Endothelial cell of umbilical vein (primary cell): ENCODE measurements around the gene C20orf144. TPM values are rescaled to one million over a fixed set of nuclear protein-coding genes. Genes with fewer than 3 reads are reported as not detected.

ENCODE experiments used
- BruUV-seq: library from RNA; stranded (reverse); fragments of 400-500 nt; replicated peaks from 2 replicates; lab custom pipeline; 2021; lab: Mats Ljungman, UMichigan
- CTCF ChIA-PET: fragments of 300-600, 350-600 bp; sonication (Branson Sonifier 250); formaldehyde crosslinking; loops from one replicate; lab custom pipeline; 2021; ENCODE audit warnings: antibody characterized with exemption, inconsistent platforms; lab: Charles Lee
- POLR2A ChIA-PET: fragments of 300-600, 350-600 bp; sonication (Branson Sonifier 250); formaldehyde crosslinking; loops from one replicate; lab custom pipeline; 2021; ENCODE audit warnings: antibody characterized with exemption, inconsistent platforms; lab: Charles Lee
- DNase-seq: peaks from one replicate; pipeline ENCODE4 v3.0.0-alpha.2; 2011; ENCODE audit warnings: low read depth, low spot score
- FAIRE-seq: peaks from 2 replicates; lab custom pipeline; 2011; peaks lifted over from hg19 to GRCh38; lab: Jason Lieb, UNC
- H2AFZ ChIP-seq: 2 replicates; pipeline ENCODE4 v1.6.0; 2012; ENCODE audit warnings: low read depth, low read length, control low read depth, inconsistent platforms
- H3K27ac ChIP-seq: 2 replicates; pipeline ENCODE4 v1.5.1; 2011; ENCODE audit warnings: low read depth, mild to moderate bottlenecking, control low read depth, low read length, moderate library complexity; ENCODE audit not compliant: insufficient read depth
- H3K27me3 ChIP-seq, 2 experiments: 2 replicates each; pipeline versions ENCODE4 v1.6.0 to v1.6.1; 2011; ENCODE audit warnings: low read length in 2 of 2, mixed read lengths in 1 of 2; ENCODE audit not compliant: control insufficient read depth in 2 of 2, insufficient read depth in 2 of 2
- H3K36me3 ChIP-seq, 2 experiments: 2 replicates in 1 of 2; 3 replicates in 1 of 2; pipeline ENCODE4 v1.5.1; 2011; ENCODE audit warnings: low read length in 2 of 2, mild to moderate bottlenecking in 1 of 2, moderate library complexity in 1 of 2; ENCODE audit not compliant: control insufficient read depth in 2 of 2, insufficient read depth in 2 of 2; ENCODE audit errors: extremely low read depth in 1 of 2
- H3K4me1 ChIP-seq: 3 replicates; pipeline ENCODE4 v1.5.1; 2011; ENCODE audit warnings: mild to moderate bottlenecking, low read length; ENCODE audit not compliant: control insufficient read depth, insufficient read depth; ENCODE audit errors: extremely low read depth
- H3K4me2 ChIP-seq: 2 replicates; pipeline ENCODE4 v1.6.1; 2011; ENCODE audit warnings: low read length, control low read depth, mixed read lengths; ENCODE audit not compliant: insufficient read depth
- H3K4me3 ChIP-seq, 3 experiments: fragments of 200-600 bp in 1 of 3; sonication (generic), shearing (Covaris generic) in 1 of 3; replicated peaks in 1 of 3; 2 replicates each; pipeline ENCODE4 v1.5.1; 2011 to 2016; ENCODE audit warnings: control low read depth in 3 of 3, low read length in 3 of 3, mild to moderate bottlenecking in 2 of 3, inconsistent platforms in 1 of 3, low read depth in 1 of 3, moderate library complexity in 1 of 3; ENCODE audit not compliant: insufficient read depth in 1 of 3
- H3K79me2 ChIP-seq: 2 replicates; pipeline ENCODE4 v1.6.0; 2012; ENCODE audit warnings: low read length, inconsistent platforms; ENCODE audit not compliant: control insufficient read depth, insufficient read depth
- H3K9ac ChIP-seq: replicated peaks from 2 replicates; pipeline ENCODE3; 2011; ENCODE audit warnings: low read length, control low read depth; ENCODE audit not compliant: insufficient read depth; ENCODE audit errors: extremely low read depth
- H3K9me1 ChIP-seq: replicated peaks from 3 replicates; pipeline ENCODE4 v1.6.0; 2011; ENCODE audit warnings: mild to moderate bottlenecking, low read length; ENCODE audit not compliant: control insufficient read depth, insufficient read depth; ENCODE audit errors: extremely low read depth
- H3K9me3 ChIP-seq: replicated peaks from 2 replicates; pipeline ENCODE4 v1.5.1; 2012; ENCODE audit warnings: low read length, inconsistent platforms; ENCODE audit not compliant: control insufficient read depth, insufficient read depth
- H4K20me1 ChIP-seq: replicated peaks from 2 replicates; pipeline ENCODE3; 2011; ENCODE audit warnings: mild to moderate bottlenecking, low read length; ENCODE audit not compliant: control insufficient read depth, insufficient read depth; ENCODE audit errors: extremely low read depth
- FOS ChIP-seq: IDR thresholded peaks from 2 replicates; pipeline ENCODE4 v1.6.1; 2011; ENCODE audit warnings: mild to moderate bottlenecking, low read length, moderate library complexity, borderline replicate concordance; ENCODE audit not compliant: insufficient read depth
- GATA2 ChIP-seq: IDR thresholded peaks from 2 replicates; pipeline ENCODE4 v1.7.0; 2011; ENCODE audit warnings: low read depth, mild to moderate bottlenecking, moderate library complexity, mixed read lengths, low read length; ENCODE audit not compliant: insufficient read length, insufficient read depth
- JUN ChIP-seq: IDR thresholded peaks from 2 replicates; pipeline ENCODE4 v1.6.1; 2011; ENCODE audit warnings: borderline replicate concordance, low read depth; ENCODE audit not compliant: insufficient read length, insufficient read depth
- dilution Hi-C: fragments of 300-500 bp; cut with MboI; formaldehyde crosslinking; loops from one replicate; pipeline ENCODE4 v1.15.0; 2019; ENCODE audit warnings: low sequenced_read_pairs; ENCODE audit not compliant: extremely low pct_ligation_motif_present
- intact Hi-C: fragments of 100-400 bp; cut with micrococcal nuclease; formaldehyde crosslinking; loops from one replicate; pipeline ENCODE4 v1.10.0; 2022
- polyA plus RNA-seq, 4 experiments: library from polyadenylated mRNA; depleted of rRNA in 3 of 4; stranded (reverse) in 3 of 4; unstranded in 1 of 4; fragments of >200 nt; gene quantifications; 2 replicates each; pipeline versions ENCODE4 v1.2.1 to v1.2.3, GENCODE V29; 2011 to 2012; ENCODE audit warnings: missing spikeins in 1 of 4
- total RNA-seq: library from RNA; stranded (reverse); gene quantifications from 2 replicates; pipeline ENCODE4 v1.2.3, GENCODE V29; 2021
- TF ChIP-seq, protein P1 (sequence below), 2 donors: IDR thresholded peaks; 1 replicate in 1 of 2; 2 replicates in 1 of 2; pipeline ENCODE4 v1.5.1; 2011; ENCODE audit warnings: low read length in 2 of 2, mild to moderate bottlenecking in 2 of 2, moderate library complexity in 2 of 2, control low read depth in 1 of 2, inconsistent platforms in 1 of 2, low read depth in 1 of 2; ENCODE audit not compliant: insufficient read depth in 1 of 2; ENCODE audit errors: extremely low read depth in 1 of 2

C20orf144 gene
- total and polyA plus RNA-seq, 2 donors (not counting 3 experiments of a cell fraction or from before 2014, with no cell fraction given), result not detected

DNA sequence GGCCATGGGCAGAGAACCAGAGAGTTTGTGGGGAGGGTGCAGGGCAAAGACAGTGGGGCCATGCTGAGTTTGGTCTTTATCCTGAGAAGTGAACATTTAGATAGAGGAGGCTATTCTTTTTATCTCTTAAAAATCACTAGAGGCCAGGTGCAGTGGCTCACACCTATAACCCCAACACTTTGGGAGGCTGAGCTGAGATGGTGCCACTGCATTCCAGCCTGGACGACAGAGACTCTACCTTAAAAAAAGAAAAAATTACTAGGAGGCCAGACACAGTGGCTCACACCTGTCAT lies 49.3 kb downstream of the C20orf144 start:
- no TSS peak for BruUV-seq
- Histone ChIP-seq H3K9ac (no peak overlapping the region), H2AFZ (no peak overlapping the region), H3K79me2 (no peaks in the 10 kb centered on the region), H4K20me1 (no peaks in the 10 kb centered on the region), H3K9me3 (no peaks in the 10 kb centered on the region), H3K4me1 (no peaks in the 10 kb centered on the region), H3K9me1 (no peaks in the 10 kb centered on the region), H3K4me2 (no peak overlapping the region), H3K36me3 (peaks cover 0 to 2% of the 10 kb centered on the region in 2 experiments), H3K27me3 (no peaks in the 10 kb centered on the region), H3K4me3 (no peak overlapping the region), H3K27ac (no peak overlapping the region)
- TF ChIP-seq, protein P1, sequence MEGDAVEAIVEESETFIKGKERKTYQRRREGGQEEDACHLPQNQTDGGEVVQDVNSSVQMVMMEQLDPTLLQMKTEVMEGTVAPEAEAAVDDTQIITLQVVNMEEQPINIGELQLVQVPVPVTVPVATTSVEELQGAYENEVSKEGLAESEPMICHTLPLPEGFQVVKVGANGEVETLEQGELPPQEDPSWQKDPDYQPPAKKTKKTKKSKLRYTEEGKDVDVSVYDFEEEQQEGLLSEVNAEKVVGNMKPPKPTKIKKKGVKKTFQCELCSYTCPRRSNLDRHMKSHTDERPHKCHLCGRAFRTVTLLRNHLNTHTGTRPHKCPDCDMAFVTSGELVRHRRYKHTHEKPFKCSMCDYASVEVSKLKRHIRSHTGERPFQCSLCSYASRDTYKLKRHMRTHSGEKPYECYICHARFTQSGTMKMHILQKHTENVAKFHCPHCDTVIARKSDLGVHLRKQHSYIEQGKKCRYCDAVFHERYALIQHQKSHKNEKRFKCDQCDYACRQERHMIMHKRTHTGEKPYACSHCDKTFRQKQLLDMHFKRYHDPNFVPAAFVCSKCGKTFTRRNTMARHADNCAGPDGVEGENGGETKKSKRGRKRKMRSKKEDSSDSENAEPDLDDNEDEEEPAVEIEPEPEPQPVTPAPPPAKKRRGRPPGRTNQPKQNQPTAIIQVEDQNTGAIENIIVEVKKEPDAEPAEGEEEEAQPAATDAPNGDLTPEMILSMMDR (IDR thresholded peaks at IDR 0.05; ENCODE audit: extremely low read depth in 1 of 2, insufficient read depth in 1 of 2, low read depth in 1 of 2, low read length in 2 of 2), result no peak
- no peak for TF ChIP-seq FOS
- TF ChIP-seq JUN, result no peak
- no peak for TF ChIP-seq GATA2
- dilution Hi-C loops, result no loop called here
- ChIA-PET POLR2A (no interaction called here), CTCF (no interaction called here)
- FAIRE-seq, result no peak
- intact Hi-C loops, result no loop called here
- DNase-seq, result no peak

Other genes starting within 250 kb of the C20orf144 start
- gene SNTA1, start 218.6 kb upstream of the C20orf144 start, total RNA-seq, result 5.2 and 6.1 TPM in 2 replicates
- gene SNTA1, start 218.6 kb upstream of the C20orf144 start, polyA plus RNA-seq, result 6.0 and 7.9 TPM in 2 replicates
- 9.9 and 10.7 TPM in 2 replicates for gene CBFA2T2, start 172.2 kb upstream of the C20orf144 start, total RNA-seq
- 12.1 and 14.2 TPM in 2 replicates for gene CBFA2T2, start 172.2 kb upstream of the C20orf144 start, polyA plus RNA-seq
- gene ACTL10, start 4.6 kb downstream of the C20orf144 start, total RNA-seq, result 0.62 and 1.4 TPM in 2 replicates
- 0.92 and 1.0 TPM in 2 replicates for gene ACTL10, start 4.6 kb downstream of the C20orf144 start, polyA plus RNA-seq
- 18.1 and 20.2 TPM in 2 replicates for gene NECAB3, start 12.1 kb downstream of the C20orf144 start, total RNA-seq
- gene NECAB3, start 12.1 kb downstream of the C20orf144 start, polyA plus RNA-seq, result 22.4 and 34.2 TPM in 2 replicates
- gene E2F1, start 24.1 kb downstream of the C20orf144 start, total RNA-seq, result 27.0 and 29.6 TPM in 2 replicates
- 20.7 and 22.3 TPM in 2 replicates for gene E2F1, start 24.1 kb downstream of the C20orf144 start, polyA plus RNA-seq
- gene PXMP4, start 58.0 kb downstream of the C20orf144 start, total RNA-seq, result 6.9 and 8.1 TPM in 2 replicates
- gene PXMP4, start 58.0 kb downstream of the C20orf144 start, polyA plus RNA-seq, result 8.0 and 8.5 TPM in 2 replicates
- gene ZNF341, start 69.7 kb downstream of the C20orf144 start, total RNA-seq, result 3.9 and 4.9 TPM in 2 replicates
- gene ZNF341, start 69.7 kb downstream of the C20orf144 start, polyA plus RNA-seq, result 4.9 and 5.5 TPM in 2 replicates
- gene CHMP4B, start 149.0 kb downstream of the C20orf144 start, total RNA-seq, result 105 and 112 TPM in 2 replicates
- gene CHMP4B, start 149.0 kb downstream of the C20orf144 start, polyA plus RNA-seq, result 54.5 and 64.7 TPM in 2 replicates